T-helper 9 cell (primary cell): ENCODE measurements around the gene SMPDL3A.
"Not testable (repeated sequence)": the region's sequence is repeated elsewhere in the genome, so short reads cannot be mapped to it uniquely, and the experiment has no call there.

Source experiments
- DNase-seq: peaks from one replicate; pipeline ENCODE4 v3.0.0-alpha.2; 2020
- total RNA-seq, 2 donors: gene quantifications; one replicate each; lab custom pipeline; 2026; lab: John Stamatoyannopoulos, UW

SMPDL3A gene, protein sequence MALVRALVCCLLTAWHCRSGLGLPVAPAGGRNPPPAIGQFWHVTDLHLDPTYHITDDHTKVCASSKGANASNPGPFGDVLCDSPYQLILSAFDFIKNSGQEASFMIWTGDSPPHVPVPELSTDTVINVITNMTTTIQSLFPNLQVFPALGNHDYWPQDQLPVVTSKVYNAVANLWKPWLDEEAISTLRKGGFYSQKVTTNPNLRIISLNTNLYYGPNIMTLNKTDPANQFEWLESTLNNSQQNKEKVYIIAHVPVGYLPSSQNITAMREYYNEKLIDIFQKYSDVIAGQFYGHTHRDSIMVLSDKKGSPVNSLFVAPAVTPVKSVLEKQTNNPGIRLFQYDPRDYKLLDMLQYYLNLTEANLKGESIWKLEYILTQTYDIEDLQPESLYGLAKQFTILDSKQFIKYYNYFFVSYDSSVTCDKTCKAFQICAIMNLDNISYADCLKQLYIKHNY
- total RNA-seq = 0 reads per million in 2 donors

DNA sequence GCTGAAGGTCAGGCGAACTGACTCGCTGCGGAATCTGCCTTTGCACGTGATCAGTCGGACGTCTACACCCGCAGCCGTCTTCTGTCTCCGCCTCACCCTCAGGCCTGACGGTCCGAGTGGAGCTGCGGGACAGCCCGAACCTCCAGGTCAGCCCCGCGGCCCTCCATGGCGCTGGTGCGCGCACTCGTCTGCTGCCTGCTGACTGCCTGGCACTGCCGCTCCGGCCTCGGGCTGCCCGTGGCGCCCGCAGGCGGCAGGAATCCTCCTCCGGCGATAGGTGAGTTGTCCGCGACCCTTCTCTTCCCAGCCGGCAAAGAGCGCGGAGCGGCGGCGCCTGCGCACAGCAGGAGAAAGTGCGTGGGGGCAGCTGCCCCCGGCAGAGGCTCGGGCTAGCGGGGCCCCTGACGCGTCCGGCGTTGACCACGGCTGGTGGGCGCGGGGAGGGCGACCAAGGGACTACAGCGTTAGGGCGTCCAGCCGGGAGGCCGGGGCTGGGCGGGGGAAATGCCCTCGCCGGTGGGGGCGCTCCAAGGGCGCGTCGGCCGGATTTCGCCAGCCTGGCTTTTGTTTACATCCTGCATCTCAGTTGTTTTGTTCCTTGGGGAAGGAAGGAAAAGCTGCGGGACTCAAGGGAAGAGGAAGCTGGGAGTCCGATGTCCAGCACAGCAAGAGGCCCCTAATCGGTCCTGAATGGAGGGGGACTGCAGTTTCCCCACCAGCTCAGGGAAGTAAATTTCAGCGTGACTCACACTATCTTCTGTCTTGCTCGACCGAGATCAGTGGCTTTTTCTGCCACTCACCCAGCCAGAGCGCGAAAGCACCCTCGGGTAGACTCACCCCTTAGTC is at the start of gene SMPDL3A:
Gene SMPDL3A, plus strand, starts transcription at position 77 of the 846 bp plus-strand sequence. Its CDS starts 89 bp downstream, at position 166.
- DNase-seq = no peak

DNA sequence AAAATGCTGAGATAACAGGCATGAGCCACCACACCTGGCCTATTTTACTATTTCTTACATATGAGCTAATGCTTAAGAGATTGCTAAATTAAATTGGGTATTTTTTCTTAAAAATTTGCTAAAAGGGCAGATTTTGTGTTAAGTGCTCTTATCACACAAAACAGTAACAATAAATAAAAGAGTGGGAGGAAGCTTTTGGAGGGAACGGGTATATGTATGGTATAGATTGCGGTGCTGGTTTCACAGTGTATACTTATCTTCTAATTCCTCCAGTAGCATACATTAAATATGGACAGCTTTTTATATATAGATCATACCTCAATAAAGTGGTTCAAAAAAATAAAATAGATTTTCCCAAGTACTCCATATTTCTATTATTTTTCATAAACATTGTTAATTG is 49.0 kb upstream of the SMPDL3A start:
- no peak for DNase-seq

DNA sequence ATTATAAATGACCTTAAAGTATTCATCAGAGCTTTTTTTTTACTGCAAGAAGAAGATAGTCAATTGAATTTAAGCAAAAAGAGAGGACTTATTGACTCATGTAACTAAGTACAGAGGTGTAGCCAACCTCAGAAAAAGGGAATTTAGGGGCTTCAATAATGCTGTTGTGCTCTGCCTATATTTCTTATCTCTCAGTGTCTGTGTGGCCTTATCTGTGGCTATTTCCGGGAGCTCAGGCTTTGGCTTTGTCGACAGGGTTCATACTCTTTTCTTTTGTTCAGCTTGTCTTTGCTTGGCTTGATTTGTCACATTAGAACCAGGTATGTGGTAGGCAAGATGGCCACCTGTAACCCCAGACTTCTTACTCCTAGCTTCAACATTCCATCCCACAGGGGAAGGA is 48.1 kb upstream of the SMPDL3A start:
- DNase-seq = no peak

DNA sequence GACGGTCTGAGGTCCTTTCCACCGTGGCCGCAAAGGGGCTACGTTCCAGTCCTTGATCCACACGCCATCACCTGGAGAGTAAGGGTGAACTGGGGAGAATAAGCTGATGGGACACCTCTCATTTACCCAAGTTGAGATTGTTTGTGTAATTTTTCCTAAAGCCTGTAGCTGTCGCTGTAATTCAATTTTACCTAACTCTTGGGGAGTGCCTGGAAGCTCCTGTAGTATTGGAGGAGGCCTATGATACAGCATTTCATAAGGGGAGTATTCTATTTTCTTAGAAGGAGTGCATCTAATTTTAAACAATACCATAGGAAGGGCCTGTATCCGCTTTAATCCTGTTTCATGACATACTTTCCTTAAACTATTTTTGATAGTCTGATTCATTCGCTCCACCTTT is 44.8 kb upstream of the SMPDL3A start:
- not testable (repeated sequence) for DNase-seq

DNA sequence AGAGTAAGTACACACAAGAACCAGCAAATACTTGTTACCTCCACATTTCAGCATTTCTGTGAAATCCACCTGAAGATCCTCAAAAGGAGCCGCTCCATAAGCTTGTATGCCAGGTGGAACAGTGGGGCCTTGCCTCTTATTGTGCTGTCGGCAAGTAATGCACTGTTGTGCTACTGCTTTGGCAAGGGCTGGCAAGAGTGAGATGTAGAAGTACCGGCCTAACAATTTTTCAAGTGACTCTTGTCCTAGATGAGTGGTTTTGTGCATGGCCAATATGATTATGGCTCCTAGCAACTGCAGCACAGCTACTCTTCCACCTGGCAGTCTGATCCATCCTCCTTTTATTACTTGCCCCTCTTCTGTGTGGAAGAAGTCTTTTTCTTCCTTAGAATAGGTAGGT is 44.2 kb upstream of the SMPDL3A start:
- DNase-seq = not testable (repeated sequence)

DNA sequence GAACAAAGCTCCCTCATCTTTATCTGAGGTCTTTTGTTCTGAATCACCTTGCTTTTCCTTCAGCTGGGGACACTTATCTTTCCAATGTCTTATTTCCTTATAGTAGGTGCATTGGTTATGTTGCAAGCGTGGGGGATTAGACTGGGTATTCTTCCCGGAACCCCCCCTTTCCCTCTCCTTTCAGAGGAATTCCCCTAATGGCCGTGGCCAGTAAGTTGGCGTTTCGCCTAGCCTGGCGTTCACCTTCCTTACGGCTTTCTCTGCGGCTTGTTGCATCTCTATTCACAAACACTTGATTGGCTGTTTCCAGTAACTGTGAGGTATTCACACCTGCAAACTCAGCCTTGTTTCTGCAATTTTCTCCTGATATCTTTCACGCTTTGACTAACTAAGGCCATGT is 42.4 kb upstream of the SMPDL3A start:
- DNase-seq = no peak

DNA sequence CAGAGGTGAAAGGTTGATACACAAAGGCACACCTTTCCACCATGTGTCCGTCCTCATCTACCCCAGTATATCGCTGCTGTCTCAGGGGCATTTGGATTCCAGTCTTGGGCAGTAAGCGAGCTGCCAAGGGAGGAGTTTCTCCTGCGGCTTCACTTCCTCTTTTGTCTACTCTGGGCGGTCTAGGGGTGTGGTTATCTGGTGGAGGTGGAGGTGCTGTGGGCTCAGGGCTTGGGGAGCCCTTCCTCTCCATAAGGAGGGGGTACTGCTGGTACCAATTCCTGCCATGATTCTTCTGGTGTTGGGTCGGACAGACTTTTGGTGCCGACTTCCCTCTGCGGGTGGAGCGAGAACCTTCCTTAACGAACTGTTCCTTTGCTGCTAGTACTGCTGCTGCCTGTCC is 41.5 kb upstream of the SMPDL3A start:
- no peak for DNase-seq

DNA sequence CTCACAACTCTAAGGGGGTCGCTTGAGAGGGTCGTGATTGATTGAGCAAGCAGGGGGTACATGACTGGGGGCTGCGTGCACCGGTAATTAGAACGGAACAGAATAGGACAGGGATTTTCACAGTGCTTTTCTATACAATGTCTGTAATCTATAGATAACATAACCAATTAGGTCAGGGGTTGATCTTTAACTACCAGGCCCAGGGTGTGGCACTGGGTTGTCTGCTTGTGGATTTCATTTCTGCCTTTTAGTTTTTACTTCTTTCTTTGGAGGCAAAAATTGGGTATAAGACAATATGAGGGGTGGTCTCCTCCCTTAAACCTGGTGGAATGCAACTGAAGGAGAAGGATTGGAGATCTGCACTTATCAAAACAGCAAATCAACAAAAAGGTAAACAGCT is 40.1 kb upstream of the SMPDL3A start:
- DNase-seq = not testable (repeated sequence)

DNA sequence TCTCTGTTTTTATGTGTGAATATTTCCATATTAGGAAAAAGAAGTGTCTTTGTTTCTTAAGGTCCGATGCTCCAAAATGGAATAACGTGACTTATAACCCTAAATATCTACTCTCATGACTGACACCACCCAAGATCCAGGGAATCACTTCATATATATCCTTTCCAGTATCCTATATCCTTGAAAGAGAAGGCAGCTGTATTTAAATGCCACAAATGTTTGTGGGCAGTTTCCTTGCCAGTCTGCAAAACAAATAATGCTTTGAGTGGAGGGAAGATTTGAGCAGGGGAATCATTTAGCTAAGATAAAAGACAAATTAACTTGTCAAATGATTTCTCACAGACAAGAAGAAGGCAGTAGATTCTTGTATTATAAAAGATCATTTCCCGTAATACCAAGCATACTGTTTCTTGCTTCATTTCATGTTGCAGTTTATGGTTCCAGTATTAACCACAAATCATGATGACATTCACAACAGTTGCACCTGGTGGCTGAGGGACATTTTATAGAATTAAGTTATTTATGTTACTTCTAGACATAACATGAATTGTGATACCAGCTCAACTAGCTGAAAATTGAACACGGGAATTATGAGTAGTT is 39.5 kb upstream of the SMPDL3A start:
- DNase-seq = no peak

DNA sequence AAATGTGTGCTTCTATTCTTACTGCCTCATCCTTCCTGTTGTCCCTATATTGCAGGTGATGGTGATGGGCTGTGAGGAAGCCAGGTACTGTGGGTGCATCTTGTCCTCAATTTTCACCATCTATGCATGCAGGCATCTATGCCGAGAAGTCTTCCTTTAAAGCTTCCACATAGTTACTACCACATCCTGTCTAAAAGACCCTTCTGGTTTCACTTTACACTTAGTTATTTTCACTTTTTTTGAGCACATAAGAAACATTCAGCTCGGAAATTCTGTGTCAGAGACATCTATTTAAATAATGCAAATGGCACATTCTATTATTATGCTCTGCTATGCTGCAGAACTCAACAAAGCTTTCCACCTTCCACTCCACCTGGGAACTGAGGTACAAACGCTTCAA is 37.7 kb upstream of the SMPDL3A start:
- DNase-seq = no peak

DNA sequence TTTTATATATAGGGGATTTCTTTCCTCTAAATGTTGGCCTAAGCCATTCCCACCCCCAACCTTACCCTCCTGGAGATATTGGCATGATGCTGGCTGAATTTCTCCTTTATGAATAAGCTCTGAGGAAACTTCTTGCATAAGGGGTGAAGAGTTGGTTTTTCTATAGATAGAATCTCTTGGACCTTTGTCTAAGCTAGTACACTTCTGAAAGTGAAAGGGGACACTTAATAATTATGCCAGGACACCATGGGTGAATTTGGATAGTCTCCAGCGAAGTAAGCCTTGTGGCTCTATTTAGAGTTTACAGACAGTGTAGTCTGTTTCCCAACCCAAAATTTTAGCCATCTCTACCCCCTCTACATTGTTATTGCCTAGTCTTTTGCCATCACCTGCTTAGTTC is 36.6 kb upstream of the SMPDL3A start:
- DNase-seq = no peak

DNA sequence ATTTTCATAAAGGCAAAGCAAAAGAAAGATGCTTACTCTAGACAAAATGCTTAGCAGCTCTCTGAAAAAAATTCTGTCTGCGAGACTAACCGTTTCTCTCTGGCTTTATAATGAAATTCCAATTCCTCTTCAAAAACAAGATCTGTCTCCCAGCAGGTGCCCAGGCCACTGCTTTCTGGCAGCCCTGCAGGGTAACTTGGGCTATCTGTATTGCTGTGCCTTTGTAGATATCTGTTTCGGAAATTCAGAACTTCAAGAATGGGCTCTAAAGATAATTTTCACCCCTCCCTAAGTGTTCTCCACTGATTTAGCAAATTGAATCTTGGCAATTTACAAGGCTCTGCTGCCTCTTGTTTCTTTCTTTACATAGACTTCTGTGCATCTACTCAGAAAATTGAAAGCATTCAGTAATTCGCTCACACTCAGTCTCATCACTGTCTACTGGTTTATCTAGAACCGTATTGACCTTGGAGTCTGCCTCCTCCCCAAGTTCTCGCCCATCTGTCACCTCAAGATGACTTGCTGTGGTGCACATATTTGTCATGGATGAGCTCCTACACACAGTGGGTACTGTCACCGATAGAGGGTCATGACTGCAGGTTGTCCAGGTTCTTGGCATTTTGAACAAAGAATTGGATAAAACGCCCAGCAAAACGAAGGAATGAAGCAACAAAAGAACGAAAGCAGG is 35.9 kb upstream of the SMPDL3A start:
- DNase-seq = no peak

DNA sequence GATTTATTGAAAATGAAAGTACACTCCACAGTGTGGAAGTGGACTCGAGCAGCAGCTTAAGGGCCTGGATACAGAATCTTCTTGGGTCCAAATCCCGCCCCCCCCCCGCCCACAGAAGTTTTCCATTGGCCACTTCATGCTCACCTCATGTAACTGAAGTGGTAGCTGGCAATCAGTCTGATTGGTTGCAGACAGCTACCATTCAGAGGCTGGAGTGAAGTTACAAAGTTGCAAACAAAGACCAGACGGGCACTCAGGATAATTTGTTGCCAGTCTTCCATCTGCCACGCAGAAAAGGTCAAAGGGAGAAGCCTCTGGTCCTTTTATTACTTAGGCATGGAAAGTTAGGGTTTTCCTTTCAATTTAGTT is 35.4 kb upstream of the SMPDL3A start:
- no peak for DNase-seq

DNA sequence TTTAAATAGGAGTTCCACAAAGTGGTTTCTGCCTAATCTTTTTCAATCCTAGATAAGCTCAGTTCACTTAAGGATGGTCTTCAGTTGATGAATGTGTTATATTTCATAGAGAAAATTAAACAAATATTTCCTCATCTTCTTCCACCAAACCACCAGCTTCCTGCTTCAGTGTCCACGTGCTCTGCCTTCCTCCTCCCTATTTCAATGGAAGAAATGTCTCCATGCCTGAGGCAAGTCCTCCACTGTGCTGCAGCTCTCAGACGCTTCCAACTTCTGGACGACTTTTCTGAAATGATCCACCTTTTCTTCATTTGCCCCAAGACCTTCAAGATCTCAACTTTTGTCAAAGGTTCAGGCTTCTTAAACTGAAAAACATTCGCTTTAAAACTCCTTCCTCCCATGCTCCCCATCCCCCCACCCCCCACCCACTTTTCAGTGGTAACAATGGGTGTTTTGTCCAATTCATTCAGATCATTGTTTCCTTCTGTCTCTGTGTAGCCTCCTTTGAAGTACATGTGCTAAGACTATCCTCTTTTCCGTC is 34.8 kb upstream of the SMPDL3A start:
- DNase-seq = no peak

DNA sequence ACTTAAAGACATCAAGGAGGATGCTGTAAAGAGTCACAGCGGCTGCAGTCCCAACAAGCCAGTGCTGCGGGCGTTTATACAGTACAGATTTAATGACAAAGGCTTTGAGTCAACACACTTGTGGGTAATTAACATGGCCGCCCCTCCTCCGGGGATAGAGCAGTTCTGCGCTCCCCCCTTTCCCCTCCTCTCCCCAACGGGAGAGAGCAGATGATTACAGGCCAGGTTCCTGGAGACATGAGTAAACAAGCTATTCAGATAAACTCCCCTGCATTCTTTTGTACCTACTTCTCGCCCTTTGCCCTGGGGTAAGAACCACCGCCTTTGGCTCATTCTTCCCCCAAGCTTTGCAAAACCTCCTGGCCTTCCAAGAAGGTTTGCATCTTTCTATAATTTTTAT is 33.2 kb upstream of the SMPDL3A start:
- no peak for DNase-seq

DNA sequence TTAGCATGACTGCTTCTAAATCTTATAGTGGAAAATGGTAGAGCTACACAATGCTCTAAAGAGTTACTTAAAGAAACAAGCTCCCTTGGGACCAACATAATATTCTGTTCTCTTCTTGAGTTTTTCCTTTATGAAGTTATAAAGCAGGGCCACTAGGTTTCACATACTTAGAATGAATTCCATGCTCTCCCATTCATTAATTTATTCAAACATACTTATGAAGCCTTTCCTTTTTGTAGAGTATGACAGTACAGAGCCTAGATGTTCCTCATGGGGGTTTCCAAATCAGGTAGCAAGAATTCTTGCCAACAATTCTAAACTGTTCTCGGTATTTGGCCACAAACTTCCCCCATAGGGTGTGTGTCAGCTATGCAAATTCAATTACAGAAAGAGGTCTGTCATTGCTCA is 30.1 kb upstream of the SMPDL3A start:
- no peak for DNase-seq

DNA sequence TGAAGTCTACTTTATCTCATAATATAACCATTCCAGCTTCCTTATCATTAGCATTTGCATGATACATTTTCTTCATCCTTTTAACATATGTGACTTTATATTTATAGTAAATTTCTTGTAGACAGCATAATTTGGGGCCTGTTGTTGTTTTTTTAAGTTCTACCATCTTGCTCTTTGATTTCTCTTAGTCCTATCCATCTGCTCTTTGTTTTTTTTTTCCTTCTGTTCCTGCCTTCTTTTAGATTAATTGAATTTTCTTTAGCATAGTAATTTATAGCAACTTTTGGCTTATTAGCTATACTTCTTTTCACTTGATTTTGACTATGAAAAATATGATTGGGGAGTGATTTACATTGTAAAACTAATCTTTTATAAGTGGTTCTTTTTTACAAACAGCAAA is 28.7 kb upstream of the SMPDL3A start:
- no peak for DNase-seq

DNA sequence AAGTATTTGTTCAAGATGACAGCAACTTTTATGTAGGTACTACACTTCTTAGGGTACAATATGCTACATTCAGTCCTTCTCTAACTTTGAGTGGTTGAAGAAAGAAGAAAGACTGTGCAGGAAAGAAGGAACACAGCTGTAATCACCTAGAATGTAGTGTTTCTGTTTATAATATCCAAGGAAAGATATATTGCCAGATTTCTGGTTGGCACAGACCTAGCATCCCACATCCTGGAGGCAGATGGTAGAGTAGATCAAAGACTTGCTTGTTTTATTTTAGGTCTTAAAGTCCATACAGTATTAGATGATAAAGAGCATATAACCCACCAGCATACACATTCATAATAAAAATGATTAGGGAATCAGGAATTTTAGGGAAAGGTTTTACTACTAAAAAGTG is 22.8 kb upstream of the SMPDL3A start:
- DNase-seq = no peak

DNA sequence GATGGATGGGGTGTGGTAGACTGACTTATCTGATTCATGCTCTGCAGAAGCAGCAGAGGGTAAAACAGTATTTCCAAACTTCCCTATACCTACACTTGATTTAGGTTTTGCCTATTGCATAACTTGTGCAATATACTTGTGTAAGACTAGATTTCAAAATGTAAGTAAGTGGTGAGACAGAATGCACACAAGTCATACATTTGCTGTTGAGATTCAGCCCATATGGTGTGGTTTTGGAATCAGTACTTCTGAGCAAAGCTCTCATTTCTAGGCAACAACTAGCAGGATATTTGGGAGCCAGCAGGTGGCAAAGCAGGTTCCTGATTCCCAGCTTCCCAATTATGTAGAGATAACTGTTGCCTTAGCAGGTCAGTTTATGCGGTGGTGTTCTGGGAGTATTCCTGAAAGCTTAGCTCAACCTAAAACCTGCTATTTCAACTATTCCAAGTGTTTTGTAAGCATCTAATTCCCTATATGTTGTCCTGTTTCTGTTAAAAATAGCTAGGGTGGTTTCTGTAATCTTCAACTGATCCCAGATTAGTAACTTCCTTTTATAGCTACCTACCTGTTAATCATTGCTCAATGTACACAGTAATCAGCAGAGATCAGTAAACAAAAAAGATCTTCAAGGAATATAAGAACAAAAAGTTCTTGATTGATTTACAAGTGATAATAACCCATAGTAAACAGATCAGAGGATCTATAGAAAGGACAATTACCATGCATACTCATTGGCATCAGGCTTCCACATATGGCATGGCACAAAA is 18.0 kb upstream of the SMPDL3A start:
- no peak for DNase-seq

DNA sequence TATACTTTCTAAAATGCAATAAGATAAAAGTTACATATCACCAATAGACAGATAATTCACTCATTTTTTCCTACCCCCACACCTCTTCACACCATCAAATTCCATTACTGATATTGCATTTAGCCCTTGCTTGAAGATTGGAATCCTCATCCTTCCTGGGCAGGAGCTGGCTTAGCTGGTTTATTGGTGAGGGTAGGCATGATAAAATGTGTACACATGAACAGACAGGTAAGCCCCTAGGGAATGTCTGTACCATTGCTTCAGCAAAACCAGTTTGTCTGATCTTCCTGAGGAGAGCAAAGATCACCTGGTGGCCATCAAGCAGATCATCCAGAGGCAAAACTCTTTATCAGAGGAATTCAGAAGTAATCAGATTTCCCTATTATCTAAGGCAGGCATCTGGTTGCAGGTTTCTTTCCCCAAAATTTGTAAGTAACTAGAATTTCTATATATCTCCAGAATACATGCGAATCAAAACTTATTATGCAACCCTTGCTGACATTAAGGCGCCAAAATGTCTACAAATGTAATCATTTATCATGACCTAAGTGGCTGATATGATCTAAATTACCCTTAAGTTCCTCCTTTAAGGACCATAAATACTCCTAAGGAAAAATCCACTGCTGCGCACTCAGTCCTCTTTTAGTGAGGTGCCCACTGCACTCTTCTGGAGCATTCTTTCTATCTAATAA is 16.2 kb upstream of the SMPDL3A start:
- no peak for DNase-seq

DNA sequence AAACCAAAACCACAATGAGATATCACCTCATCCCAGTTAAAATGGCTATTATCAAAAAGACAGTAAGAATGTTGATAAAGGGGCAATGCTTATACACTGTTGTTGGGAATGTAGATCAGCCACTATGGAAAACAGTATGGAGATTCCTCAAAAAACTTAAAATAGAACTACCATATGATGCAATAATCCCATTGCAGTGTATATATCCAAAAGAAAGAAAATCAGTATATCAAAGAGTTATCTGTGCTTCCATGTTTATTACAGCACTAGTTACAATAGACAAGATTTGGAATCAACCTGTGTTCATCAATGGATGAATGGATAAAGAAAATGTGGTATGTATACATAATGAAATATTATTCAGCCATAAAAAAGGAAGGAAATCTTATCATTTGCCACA is 13.1 kb upstream of the SMPDL3A start:
- DNase-seq = no peak
